ENCODE measurements around the gene ANGPTL1. TPM values are rescaled to one million over a fixed set of nuclear protein-coding genes. Genes with fewer than 3 reads are reported as not detected.
A peak's percentile ranks its signal among the peaks of the same experiment; 100 is the strongest.

ANGPTL1 gene
- total and polyA plus RNA-seq, 5 donors: 13.2 to 25.7 (median 19.1) TPM

GRCh38 chr1:178895928-178896327, 25.1 kb upstream of the ANGPTL1 start:
- H3K9me3 ChIP-seq (ENCODE audit: control insufficient read depth, low read length): no peaks in the 10 kb centered on the region
- no peak for DNase-seq
- intact Hi-C loops (cut with DNase I): no loop called here
- no peak for ATAC-seq
- H3K4me3 ChIP-seq (ENCODE audit: low read length): no peak overlapping the region
- H3K27ac ChIP-seq (ENCODE audit: low read length): no peak overlapping the region
- no peaks in the 10 kb centered on the region for H3K27me3 ChIP-seq (ENCODE audit: control insufficient read depth, insufficient read depth)
- no peaks in the 10 kb centered on the region for H3K4me1 ChIP-seq (ENCODE audit: control insufficient read depth, insufficient read depth, low read length)

- no peaks in the 10 kb centered on the region for H3K9me3 ChIP-seq (ENCODE audit: control insufficient read depth, low read length)
- intact Hi-C loops (cut with DNase I): no loop called here
- H3K27ac ChIP-seq (ENCODE audit: low read length): no peak overlapping the region
- ATAC-seq: no peak
- WGBS: 96% methylated on average over 2 of the region's 2 CpGs
- no peak overlapping the region for H3K4me3 ChIP-seq (ENCODE audit: low read length)
- no peaks in the 10 kb centered on the region for H3K4me1 ChIP-seq (ENCODE audit: control insufficient read depth, insufficient read depth, low read length)
- H3K27me3 ChIP-seq (ENCODE audit: control insufficient read depth, insufficient read depth): no peaks in the 10 kb centered on the region
- DNase-seq: no peak
Observed at GRCh38 chr1:178886551-178886950, 15.7 kb upstream of the ANGPTL1 start.

DNA sequence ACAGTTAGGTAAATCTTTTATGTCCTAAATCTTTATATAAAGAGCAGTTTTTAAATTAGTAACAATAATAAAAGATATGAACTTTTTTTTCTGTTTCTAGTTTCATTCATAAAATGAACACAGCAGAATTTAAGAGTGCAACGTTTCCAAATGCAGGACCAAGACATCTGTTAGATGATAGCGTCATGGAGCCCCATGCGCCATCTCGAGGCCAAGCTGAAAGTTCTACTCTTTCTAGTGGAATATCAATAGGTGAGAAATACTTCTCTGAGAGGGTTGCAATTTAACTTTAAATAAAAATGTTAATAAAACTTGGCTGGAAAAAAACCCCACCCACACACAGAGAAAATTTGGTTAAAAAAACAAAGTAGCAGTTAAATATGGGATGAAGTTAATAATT, 15.0 kb upstream of the ANGPTL1 start:
- DNase-seq (peak in 1 of 3 donors; percentile 38), ATAC-seq (no peak)
- Histone ChIP-seq H3K4me1 (ENCODE audit: control insufficient read depth, insufficient read depth, low read length) (no peaks in the 10 kb centered on the region), H3K9me3 (ENCODE audit: control insufficient read depth, low read length) (no peaks in the 10 kb centered on the region), H3K4me3 (ENCODE audit: low read length) (no peak overlapping the region), H3K27ac (ENCODE audit: low read length) (no peak overlapping the region), H3K27me3 (ENCODE audit: control insufficient read depth, insufficient read depth) (no peaks in the 10 kb centered on the region)
- 84% methylated on average over 4 of the region's 4 CpGs for WGBS
- intact Hi-C loops (cut with DNase I): no loop called here

- Histone ChIP-seq H3K27ac (ENCODE audit: low read length) (no peak overlapping the region), H3K4me1 (ENCODE audit: control insufficient read depth, insufficient read depth, low read length) (no peaks in the 10 kb centered on the region), H3K4me3 (ENCODE audit: low read length) (no peak overlapping the region), H3K9me3 (ENCODE audit: control insufficient read depth, low read length) (no peaks in the 10 kb centered on the region), H3K27me3 (ENCODE audit: control insufficient read depth, insufficient read depth) (no peaks in the 10 kb centered on the region)
- WGBS: 91% methylated on average over 3 of the region's 3 CpGs
- intact Hi-C loops (cut with DNase I): no loop called here
- ATAC-seq: no peak
- no peak for DNase-seq
Observed at GRCh38 chr1:178881950-178882349, 11.1 kb upstream of the ANGPTL1 start.

DNA sequence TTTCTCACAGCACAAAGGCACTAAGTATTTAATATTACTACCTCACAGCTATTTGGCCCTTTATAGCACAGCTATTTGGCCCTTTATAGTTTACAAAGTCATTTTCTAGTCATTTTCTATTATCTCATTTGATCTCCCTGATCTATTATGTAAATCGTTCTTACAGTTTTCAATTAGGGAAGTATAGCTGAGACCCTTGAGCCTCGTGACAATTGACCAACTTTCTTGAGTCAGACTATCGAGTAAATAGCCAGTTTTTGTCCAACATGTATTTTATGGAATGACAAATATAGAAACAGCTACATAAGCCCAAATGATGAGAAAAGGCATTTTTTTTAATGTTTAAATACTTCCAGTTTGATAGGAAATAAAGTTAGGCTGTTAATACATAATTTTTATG, 7.0 kb upstream of the ANGPTL1 start:
- WGBS: 77% methylated on average over 3 of the region's 3 CpGs
- H3K27me3 ChIP-seq (ENCODE audit: control insufficient read depth, insufficient read depth): no peaks in the 10 kb centered on the region
- no peak for ATAC-seq
- no peak overlapping the region for H3K27ac ChIP-seq (ENCODE audit: low read length)
- no peaks in the 10 kb centered on the region for H3K4me1 ChIP-seq (ENCODE audit: control insufficient read depth, insufficient read depth, low read length)
- H3K9me3 ChIP-seq (ENCODE audit: control insufficient read depth, low read length): no peaks in the 10 kb centered on the region
- H3K4me3 ChIP-seq (ENCODE audit: low read length): no peak overlapping the region
- intact Hi-C loops (cut with DNase I): no loop called here
- no peak for DNase-seq

- intact Hi-C loops (cut with DNase I): no loop called here
- no peak overlapping the region for H3K27ac ChIP-seq (ENCODE audit: low read length)
- no peak overlapping the region for H3K4me3 ChIP-seq (ENCODE audit: low read length)
- H3K4me1 ChIP-seq (ENCODE audit: control insufficient read depth, insufficient read depth, low read length): no peaks in the 10 kb centered on the region
- H3K27me3 ChIP-seq (ENCODE audit: control insufficient read depth, insufficient read depth): no peaks in the 10 kb centered on the region
- H3K9me3 ChIP-seq (ENCODE audit: control insufficient read depth, low read length): no peaks in the 10 kb centered on the region
- no peak for DNase-seq
- no peak for ATAC-seq
Observed at GRCh38 chr1:178875936-178876335, 5.1 kb upstream of the ANGPTL1 start.

GRCh38 chr1:178874966-178875365, 4.1 kb upstream of the ANGPTL1 start:
- ATAC-seq (no peak), DNase-seq (no peak)
- no peaks in the 10 kb centered on the region for H3K27me3 ChIP-seq (ENCODE audit: control insufficient read depth, insufficient read depth)
- H3K4me3 ChIP-seq (ENCODE audit: low read length): no peak overlapping the region
- intact Hi-C loops (cut with DNase I): no loop called here
- WGBS: 94% methylated on average over 2 of the region's 2 CpGs
- H3K9me3 ChIP-seq (ENCODE audit: control insufficient read depth, low read length): no peaks in the 10 kb centered on the region
- H3K27ac ChIP-seq (ENCODE audit: low read length): no peak overlapping the region
- H3K4me1 ChIP-seq (ENCODE audit: control insufficient read depth, insufficient read depth, low read length): no peaks in the 10 kb centered on the region

GRCh38 chr1:178871551-178872320, 859 bp upstream of the ANGPTL1 start:
- Histone ChIP-seq H3K4me1 (ENCODE audit: control insufficient read depth, insufficient read depth, low read length) (no peaks in the 10 kb centered on the region), H3K9me3 (ENCODE audit: control insufficient read depth, low read length) (no peaks in the 10 kb centered on the region), H3K27me3 (ENCODE audit: control insufficient read depth, insufficient read depth) (no peaks in the 10 kb centered on the region), H3K4me3 (ENCODE audit: low read length) (peak overlapping the region; percentile 42), H3K27ac (ENCODE audit: low read length) (no peak overlapping the region)
- intact Hi-C loops (cut with DNase I): no loop called here
- DNase-seq: no peak
- ATAC-seq: no peak

- no peak for ATAC-seq
- intact Hi-C loops (cut with DNase I): no loop called here
- Histone ChIP-seq H3K4me3 (ENCODE audit: low read length) (peak overlapping the region; percentile 68), H3K9me3 (ENCODE audit: control insufficient read depth, low read length) (no peaks in the 10 kb centered on the region), H3K27me3 (ENCODE audit: control insufficient read depth, insufficient read depth) (no peaks in the 10 kb centered on the region), H3K27ac (ENCODE audit: low read length) (no peak overlapping the region), H3K4me1 (ENCODE audit: control insufficient read depth, insufficient read depth, low read length) (no peaks in the 10 kb centered on the region)
- DNase-seq: no peak
- WGBS: 35% methylated on average over 1 of the region's 1 CpG
Observed at GRCh38 chr1:178870221-178870620, 656 bp downstream of the ANGPTL1 start.

DNA sequence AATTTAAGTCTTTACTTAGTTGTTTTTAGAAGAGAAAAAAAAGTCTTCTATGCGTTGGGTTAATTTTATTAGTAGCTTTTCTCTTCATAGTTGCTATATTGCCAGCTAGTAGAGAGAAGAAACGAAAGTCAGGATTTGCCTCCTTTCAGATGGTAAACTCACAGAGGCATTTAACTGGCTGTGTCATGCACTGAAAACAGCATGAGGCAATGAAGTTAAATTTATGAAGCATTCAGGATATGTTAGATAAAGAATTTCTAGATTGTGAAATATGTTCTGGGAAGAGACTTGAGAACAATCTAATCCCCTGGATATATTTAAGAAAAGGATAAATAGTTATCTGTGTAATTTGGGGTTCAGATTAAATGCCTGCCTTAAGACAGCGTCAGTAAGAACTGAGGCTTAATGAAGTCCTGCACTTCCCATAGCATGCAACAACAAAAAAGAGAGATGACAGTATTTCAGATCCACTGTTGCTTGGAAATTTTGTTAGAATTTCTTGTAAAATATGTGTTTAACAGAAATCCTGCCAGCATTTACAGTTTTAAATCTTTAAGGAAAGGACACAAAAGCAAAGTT, 1.7 kb downstream of the ANGPTL1 start:
- WGBS: 53% methylated on average over 3 of the region's 3 CpGs
- DNase-seq (no peak), ATAC-seq (peak; percentile 58 to 67)
- Histone ChIP-seq H3K27me3 (ENCODE audit: control insufficient read depth, insufficient read depth) (no peaks in the 10 kb centered on the region), H3K27ac (ENCODE audit: low read length) (no peak overlapping the region), H3K4me3 (ENCODE audit: low read length) (peak overlapping the region; percentile 54), H3K9me3 (ENCODE audit: control insufficient read depth, low read length) (no peaks in the 10 kb centered on the region), H3K4me1 (ENCODE audit: control insufficient read depth, insufficient read depth, low read length) (no peaks in the 10 kb centered on the region)
- intact Hi-C loops (cut with DNase I): no loop called here

DNA sequence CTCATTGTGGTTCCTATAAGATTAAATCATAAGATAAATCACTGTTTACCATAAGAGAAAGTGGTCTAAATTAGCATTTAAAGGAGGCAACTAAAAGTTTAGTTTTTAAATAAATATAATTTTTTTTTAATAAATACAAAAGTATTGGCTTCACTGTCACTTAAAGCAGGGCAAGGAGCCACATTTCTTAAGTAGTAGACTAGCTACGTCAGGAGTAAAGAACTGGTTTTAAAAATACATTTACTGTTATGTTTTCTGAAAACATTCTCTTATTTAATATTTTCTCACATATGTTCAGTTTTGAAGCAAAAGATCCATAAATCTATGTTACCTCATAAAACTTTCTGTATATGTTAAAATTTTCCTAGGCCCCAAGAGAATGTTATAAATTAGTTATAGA, 2.2 kb downstream of the ANGPTL1 start:
- H3K9me3 ChIP-seq (ENCODE audit: control insufficient read depth, low read length): no peaks in the 10 kb centered on the region
- H3K4me1 ChIP-seq (ENCODE audit: control insufficient read depth, insufficient read depth, low read length): no peaks in the 10 kb centered on the region
- no peak overlapping the region for H3K27ac ChIP-seq (ENCODE audit: low read length)
- DNase-seq (no peak), ATAC-seq (no peak)
- peak overlapping the region; percentile 57 for H3K4me3 ChIP-seq (ENCODE audit: low read length)
- WGBS: 50% methylated on average over 1 of the region's 1 CpG
- intact Hi-C loops (cut with DNase I): no loop called here
- no peaks in the 10 kb centered on the region for H3K27me3 ChIP-seq (ENCODE audit: control insufficient read depth, insufficient read depth)

DNA sequence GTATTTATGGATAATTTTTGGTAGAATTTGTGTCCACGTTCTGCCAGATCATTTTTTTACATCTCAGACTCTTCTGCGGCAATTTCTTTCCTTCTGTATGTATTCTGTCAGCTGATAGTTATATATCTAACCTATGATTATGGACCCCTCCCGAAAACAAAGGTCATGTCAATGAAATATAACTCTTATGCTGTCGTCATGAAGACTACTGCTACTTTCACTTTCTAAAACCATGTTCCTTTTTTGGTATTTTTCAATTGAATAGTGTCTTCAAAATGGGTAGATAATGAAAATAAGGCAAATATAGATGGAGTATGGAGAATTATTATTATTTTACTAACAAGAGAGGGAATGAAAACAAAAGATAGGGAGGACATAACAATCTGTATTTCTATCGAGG, 3.2 kb downstream of the ANGPTL1 start:
- no peak overlapping the region for H3K27ac ChIP-seq (ENCODE audit: low read length)
- no peaks in the 10 kb centered on the region for H3K9me3 ChIP-seq (ENCODE audit: control insufficient read depth, low read length)
- ATAC-seq: no peak
- intact Hi-C loops (cut with DNase I): no loop called here
- peak overlapping the region; percentile 64 for H3K4me3 ChIP-seq (ENCODE audit: low read length)
- WGBS: 51% methylated on average over 5 of the region's 5 CpGs
- DNase-seq: no peak
- H3K4me1 ChIP-seq (ENCODE audit: control insufficient read depth, insufficient read depth, low read length): no peaks in the 10 kb centered on the region
- H3K27me3 ChIP-seq (ENCODE audit: control insufficient read depth, insufficient read depth): no peaks in the 10 kb centered on the region
